Subcutaneous adipose tissue (tissue), 4 donors: ENCODE measurements around the gene HSH2D. TPM values are rescaled to one million over a fixed set of nuclear protein-coding genes. Genes with fewer than 3 reads are reported as not detected.

Experiments
- total RNA-seq, 4 donors: library from RNA; depleted of rRNA; stranded (reverse); fragments of >200 nt; gene quantifications; one replicate each; pipeline ENCODE4 v1.1.0, GENCODE V29; 2016
- TF ChIP-seq, protein P1 (sequence below): fragments of 450-650 bp; IDR thresholded peaks from one replicate; pipeline ENCODE4 v1.5.1; 2016; ENCODE audit warnings: low read depth, mild to moderate bottlenecking, control low read depth, antibody characterized with exemption, moderate library complexity

Gene HSH2D
- total RNA-seq, 4 donors from 2014 or later = 0.38 to 1.5 (median 0.82) TPM

DNA sequence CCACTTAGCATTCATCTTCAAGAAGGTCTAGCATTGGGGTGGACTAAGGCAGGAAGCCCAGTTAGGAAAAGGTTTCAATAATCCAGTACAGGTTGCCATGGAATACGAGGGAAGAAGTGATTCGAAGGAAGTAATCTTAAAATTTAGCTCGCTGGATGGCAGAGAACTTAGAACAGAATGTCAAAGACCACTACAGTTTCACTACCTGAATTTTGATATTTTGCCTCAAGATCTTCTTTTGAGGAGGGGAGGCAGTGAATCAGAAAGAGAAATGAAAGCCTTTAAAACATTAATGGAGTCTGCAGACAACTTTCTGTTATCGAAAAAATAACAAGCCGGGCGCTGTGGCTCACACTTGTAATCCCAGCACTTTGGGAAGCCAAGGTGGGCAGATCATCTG, 38.8 kb upstream of the HSH2D start:
- TF ChIP-seq, protein P1, sequence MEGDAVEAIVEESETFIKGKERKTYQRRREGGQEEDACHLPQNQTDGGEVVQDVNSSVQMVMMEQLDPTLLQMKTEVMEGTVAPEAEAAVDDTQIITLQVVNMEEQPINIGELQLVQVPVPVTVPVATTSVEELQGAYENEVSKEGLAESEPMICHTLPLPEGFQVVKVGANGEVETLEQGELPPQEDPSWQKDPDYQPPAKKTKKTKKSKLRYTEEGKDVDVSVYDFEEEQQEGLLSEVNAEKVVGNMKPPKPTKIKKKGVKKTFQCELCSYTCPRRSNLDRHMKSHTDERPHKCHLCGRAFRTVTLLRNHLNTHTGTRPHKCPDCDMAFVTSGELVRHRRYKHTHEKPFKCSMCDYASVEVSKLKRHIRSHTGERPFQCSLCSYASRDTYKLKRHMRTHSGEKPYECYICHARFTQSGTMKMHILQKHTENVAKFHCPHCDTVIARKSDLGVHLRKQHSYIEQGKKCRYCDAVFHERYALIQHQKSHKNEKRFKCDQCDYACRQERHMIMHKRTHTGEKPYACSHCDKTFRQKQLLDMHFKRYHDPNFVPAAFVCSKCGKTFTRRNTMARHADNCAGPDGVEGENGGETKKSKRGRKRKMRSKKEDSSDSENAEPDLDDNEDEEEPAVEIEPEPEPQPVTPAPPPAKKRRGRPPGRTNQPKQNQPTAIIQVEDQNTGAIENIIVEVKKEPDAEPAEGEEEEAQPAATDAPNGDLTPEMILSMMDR = no peak

DNA sequence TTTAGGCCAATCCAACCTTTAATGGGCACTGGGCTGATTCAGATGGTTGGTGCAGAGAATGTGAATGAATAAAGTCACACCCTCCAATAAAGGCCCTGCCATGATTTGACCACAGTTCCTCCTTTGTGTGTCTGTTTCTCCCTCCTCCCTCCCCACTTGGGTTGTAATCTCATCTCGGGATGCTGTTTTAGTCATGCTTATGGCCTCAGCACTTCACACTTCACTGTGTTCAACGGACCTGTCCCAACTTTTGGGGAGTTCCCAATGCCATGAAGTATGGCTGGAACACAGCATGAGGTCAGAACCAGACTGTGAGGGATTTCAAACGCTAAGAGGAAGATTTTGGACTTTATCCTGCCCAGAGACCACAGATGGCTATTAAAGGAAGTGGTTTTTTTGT, 37.4 kb upstream of the HSH2D start:
- TF ChIP-seq, protein P1 = no peak

DNA sequence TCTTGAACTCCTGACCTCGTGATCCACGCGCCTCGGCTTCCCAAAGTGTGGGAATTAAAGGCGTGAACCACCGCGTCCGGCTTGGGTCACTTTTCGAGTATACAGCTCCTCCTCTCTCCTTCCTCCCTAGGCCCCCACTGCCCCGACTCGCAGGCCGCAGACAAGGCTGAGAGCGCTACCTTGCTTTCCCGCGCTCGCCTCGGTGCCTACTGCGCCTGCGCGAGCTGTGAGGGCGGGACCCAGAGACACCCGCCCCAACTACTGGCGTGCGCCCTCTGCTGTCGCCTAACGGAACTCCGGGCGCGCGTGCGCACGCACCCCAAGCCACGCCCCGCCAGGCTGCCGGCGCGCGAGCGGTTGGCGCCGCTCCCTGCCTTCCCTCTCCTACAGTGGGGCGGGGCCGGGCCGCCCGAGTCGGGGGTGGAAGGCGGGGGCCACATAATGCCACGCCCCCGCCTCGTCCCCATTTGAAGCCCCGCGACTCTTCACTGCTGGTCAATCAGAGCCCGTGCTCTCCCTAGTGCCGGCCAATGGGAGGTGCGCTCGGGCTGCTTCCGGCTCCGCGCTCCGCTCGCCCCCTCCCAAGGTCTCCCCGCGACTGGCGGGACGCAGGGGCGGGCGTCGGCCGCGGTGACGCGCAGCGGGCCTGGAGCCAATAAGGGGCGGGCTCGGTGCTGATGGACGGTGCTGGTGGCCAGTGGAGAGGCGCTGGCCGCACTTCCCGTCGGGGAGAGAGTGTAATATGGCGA, 32.2 kb upstream of the HSH2D start, which contains the start of gene RAB8A:
RAB8A (plus strand) TSS at position 730 of the 749 bp plus-strand sequence; CDS start at position 743, 13 bp downstream.
- TF ChIP-seq, protein P1 = no peak

DNA sequence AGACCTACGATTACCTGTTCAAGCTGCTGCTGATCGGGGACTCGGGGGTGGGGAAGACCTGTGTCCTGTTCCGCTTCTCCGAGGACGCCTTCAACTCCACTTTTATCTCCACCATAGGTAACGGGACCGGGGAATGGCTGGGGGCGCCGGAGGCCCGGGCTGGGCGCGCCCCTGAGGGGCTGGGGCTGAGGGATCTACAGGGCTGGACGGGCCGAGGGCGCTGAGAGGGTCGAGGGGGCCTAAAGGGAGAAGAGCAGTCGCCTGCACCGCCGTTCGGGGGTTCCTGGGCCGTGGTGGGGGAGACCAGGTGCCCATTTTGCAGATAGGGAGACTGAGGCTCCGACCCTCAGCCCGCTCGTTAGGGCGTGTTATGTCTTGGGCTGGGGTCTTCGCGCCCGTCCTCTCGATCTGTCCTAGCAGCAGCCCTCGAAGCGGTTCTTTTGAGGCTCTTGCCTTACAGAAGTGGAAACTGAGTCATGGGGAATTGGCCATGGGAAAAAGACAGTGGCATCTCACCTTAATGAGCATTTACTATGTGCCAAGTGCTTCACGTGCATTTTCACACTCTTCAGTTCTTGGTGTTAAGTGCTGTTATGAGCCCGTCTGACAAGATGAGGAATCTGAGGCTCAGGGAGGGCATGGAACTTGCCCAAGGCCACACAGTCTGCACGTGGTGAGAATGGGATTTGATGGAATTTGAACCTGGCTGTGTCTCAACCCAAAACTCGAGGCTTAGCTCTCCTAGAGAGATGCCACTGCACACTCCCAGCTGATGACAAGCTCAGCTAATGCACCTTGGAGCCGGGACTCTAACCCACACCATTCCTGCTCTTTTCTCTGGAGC, 31.4 kb upstream of the HSH2D start:
- TF ChIP-seq, protein P1 = no peak

DNA sequence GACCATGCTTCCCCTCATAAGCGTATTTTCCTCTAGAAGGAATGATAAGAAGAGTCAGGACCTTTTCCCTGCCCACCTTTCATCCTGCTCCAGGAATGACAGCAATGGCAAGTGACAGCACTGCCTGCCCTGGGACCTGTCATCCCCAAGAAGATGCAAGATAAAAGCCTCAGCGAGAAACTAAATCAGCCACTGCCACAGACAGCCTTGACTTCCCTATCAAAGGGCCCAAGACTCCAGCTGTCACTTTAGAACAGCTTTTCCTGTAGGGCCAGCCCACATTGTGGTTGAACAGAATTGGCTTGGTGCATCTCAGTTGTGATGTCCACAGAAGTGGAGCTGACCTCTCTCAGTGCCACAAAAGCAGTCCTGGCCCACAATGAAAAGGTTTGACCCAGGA, 30.7 kb upstream of the HSH2D start:
- TF ChIP-seq, protein P1 = no peak

DNA sequence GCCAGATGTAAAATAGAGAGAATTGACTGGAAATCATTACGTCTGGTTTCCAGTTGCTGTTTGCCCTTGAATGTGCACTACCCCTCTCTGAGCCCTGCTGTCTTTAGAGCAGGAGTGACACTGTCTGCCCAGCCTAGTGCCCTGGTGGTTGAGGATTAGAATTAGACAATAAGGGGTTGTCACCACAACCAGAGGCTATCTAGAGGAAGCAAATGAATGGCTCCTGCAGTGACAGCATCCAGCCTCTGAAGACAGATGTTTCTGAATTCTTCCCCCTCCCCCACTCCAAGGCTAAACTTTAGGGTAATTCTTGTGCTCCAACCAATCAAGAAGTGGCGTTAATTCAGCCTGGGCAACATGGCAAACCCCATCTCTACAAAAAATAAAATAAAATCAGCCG, 29.8 kb upstream of the HSH2D start:
- TF ChIP-seq, protein P1 = no peak
